GM13977 (cell line): Measurements from ENCODE around the gene LRRIQ3.
"Not testable (repeated sequence)": the region's sequence is repeated elsewhere in the genome, so short reads cannot be mapped to it uniquely, and the experiment has no call there.

ENCODE experiments used
- DNase-seq: peaks from one replicate; pipeline ENCODE4 v3.0.0; 2012; ENCODE audit warnings: low spot score
- in situ Hi-C: fragments of 300-500 bp; cut with MboI; formaldehyde crosslinking; loops from one replicate; pipeline ENCODE4 v1.12.0; 2022; ENCODE audit warnings: low sequenced_read_pairs, low pct_unique_long_range_greater_than_20kb, mixed read lengths, inconsistent platforms; ENCODE audit not compliant: unreplicated experiment
- TF ChIP-seq, protein P1 (sequence below): IDR thresholded peaks from 2 replicates; pipeline ENCODE4 v1.5.1; 2012; ENCODE audit warnings: mild to moderate bottlenecking, control low read depth; ENCODE audit not compliant: insufficient read depth; ENCODE audit errors: extremely low read depth, missing control alignments

The LRRIQ3 gene

DNA sequence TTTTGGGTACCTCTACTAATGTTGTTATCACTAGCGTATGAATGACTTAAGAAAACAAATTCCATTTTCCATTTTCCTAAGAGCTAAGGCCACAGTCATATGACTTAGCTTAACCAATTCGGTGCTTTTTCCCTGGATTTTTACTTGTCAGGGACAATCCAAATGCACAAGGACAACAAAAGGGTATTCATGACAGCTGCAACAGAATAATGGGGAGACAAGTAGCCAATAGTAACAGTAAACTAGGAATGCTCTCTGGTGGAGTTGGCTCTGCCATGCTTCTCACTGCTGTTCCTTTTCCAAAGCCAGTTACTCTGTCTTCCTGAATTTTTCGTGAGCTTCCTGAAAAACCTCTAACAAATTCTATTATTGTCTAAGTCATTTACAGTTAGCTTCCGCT is 52.9 kb downstream of the LRRIQ3 start:
- in situ Hi-C loops, result no loop called here
- no peak for DNase-seq
- TF ChIP-seq, protein P1, sequence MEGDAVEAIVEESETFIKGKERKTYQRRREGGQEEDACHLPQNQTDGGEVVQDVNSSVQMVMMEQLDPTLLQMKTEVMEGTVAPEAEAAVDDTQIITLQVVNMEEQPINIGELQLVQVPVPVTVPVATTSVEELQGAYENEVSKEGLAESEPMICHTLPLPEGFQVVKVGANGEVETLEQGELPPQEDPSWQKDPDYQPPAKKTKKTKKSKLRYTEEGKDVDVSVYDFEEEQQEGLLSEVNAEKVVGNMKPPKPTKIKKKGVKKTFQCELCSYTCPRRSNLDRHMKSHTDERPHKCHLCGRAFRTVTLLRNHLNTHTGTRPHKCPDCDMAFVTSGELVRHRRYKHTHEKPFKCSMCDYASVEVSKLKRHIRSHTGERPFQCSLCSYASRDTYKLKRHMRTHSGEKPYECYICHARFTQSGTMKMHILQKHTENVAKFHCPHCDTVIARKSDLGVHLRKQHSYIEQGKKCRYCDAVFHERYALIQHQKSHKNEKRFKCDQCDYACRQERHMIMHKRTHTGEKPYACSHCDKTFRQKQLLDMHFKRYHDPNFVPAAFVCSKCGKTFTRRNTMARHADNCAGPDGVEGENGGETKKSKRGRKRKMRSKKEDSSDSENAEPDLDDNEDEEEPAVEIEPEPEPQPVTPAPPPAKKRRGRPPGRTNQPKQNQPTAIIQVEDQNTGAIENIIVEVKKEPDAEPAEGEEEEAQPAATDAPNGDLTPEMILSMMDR, result no peak

DNA sequence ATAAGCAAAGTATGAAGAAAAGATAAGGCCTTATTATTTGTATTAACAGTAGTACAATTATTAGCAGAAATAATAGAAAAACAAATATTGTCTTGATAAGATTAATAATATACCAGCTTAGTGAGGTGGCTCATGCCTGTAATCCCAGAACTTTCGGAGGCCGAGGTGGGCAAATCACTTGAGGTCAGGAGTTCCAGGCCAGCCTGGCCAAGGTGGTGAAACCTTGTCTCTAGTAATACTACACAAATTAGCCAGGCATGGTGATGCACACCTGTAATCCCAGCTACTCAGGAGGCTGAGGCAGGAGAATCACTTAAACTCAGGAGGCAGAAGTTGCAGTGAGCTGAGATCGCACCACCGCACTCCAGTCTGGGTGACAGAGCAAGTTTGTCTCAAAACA is 80.6 kb downstream of the LRRIQ3 start:
- in situ Hi-C loops, DNase-seq: not testable (repeated sequence)

DNA sequence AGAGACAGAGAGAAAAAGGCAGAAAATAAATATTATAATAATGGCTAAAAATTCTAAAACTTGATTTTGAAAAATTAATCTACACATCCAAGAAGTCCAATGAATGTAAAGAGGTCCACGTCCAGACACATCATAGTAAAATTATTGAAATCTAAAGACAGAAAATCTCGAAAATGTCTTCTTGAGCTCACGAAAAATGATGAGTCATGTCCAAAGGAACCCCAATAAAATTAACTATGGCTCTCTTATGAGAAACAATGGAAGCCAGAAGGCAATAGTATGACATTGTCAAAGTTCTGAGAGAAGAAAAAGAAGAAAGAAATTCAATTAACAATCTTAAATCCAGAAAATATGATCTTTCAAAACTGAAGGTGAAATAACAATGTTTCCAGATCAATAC is 84.6 kb downstream of the LRRIQ3 start:
- no peak for DNase-seq
- in situ Hi-C loops, result no loop called here
- TF ChIP-seq, protein P1, result no peak

DNA sequence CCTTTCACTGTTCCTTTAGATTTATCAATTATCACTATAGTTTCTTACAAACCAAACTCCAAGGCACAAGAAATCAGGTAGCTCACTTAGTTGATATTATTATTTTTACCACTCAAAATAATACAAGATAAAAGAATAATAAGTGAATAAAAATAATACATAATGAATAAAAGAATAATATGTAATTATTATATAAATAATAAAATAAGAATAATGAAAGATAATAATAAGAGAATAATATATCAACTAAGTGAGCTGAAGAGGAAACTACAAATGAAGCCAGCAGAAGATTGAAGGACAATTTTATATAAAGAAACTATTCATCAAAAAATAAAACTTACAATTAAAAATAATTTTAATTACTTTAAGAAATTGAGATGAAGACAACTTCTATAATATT is 90.6 kb downstream of the LRRIQ3 start:
- TF ChIP-seq, protein P1, result no peak
- DNase-seq, result no peak
- in situ Hi-C loops, result no loop called here

DNA sequence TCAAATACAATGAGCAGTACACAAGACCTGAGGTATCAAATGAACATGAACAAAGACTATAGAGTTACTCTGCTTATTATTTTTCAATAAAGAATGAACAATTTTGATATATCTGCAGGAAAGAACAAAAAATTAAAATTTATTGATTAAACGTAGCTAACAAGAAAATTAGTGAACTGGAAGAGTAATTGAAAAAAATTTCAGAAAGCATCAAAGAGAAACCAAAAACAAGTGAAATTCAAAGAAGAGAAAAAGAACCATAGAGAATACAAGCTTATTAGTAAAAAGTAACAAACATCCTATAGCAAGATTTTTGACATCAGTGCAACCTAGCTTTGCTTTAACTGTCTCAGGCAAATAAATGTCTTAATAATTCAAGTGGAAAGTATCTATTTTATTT is 106.6 kb downstream of the LRRIQ3 start:
- in situ Hi-C loops, result no loop called here
- TF ChIP-seq, protein P1, result no peak
- DNase-seq, result no peak

DNA sequence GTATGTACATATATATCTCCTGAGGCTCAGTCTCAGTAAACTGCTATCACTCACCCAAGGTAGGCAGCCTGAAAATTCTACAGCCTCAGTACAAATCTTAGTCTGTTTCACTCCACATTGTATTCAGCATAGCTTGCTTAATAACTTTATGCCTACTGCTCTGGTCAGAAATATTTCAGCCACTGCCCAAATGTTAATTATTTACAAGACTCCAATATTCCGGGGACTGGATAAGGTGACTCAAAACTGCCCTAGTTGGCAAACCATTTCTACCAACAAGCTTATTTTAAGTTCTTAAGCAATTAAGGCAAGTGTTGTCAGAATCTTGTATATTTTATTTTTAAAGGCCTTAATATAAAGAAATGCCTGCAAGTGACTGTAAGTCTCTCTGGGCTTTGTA is 114.8 kb downstream of the LRRIQ3 start:
- no peak for DNase-seq
- in situ Hi-C loops, result no loop called here
- TF ChIP-seq, protein P1, result no peak

DNA sequence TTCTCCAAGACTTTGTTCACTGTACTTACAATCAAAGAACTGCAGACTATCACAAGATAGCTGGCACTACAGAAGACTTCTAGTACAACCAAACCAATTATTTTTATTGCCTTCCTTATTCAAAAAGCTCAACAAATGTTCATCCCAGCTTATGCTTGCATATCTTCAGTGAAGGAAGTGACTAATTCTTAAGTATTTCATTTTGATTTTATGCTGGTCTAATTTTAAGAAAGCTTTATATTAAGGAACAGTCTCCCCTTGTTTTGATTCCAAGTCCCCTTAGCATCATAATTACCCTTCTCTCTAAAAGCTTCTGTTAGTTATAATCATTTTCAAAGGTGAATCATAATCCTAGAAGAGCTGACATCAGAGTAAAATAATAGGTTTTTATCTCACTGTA is 132.9 kb downstream of the LRRIQ3 start:
- TF ChIP-seq, protein P1, result no peak
- in situ Hi-C loops, result no loop called here
- DNase-seq, result no peak

DNA sequence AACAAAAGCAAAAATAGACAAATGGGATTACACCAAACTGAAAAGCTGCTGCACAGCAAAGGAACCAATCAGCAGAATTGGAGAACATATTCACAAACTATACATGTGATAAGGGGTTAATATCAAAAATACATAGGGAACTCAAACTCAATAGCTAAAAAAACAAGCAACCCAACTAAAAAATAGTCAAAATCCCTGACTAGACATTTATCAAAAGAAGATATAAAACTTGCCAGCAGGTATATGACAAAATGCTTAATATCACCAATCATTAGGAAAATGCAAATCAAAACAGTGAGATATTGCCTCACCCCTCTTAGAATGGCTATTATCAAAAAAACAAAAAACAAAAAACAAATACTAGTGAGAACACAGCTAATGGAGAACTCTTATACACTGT is 140.3 kb downstream of the LRRIQ3 start:
- in situ Hi-C loops, result no loop called here
- TF ChIP-seq, protein P1, result no peak
- DNase-seq, result no peak
